K562 (cell line): ENCODE data around the gene GNB2. TPM values are rescaled to one million over a fixed set of nuclear protein-coding genes. Genes with fewer than 3 reads are reported as not detected.

ENCODE experiments used
- CHAMP1 ChIP-seq: fragments of 450-650 bp; IDR thresholded peaks from 2 replicates; pipeline ENCODE4 v1.6.1; 2016; ENCODE audit warnings: mild to moderate bottlenecking
- IRF1 ChIP-seq: sonication (generic); formaldehyde crosslinking; IDR thresholded peaks from 2 replicates; pipeline ENCODE4 v1.8.0; 2022; ENCODE audit warnings: missing genetic modification reagents, mild to moderate bottlenecking, borderline replicate concordance
- MTA3 ChIP-seq: fragments of 450-650 bp; formaldehyde crosslinking; IDR thresholded peaks from 2 replicates; pipeline ENCODE4 v1.6.1; 2017; ENCODE audit warnings: mild to moderate bottlenecking, borderline replicate concordance
- NCOA2 ChIP-seq, 2 experiments: fragments of 450-650 bp; IDR thresholded peaks; 2 replicates each; pipeline ENCODE4 v1.6.1; 2018; ENCODE audit warnings: mild to moderate bottlenecking in 2 of 2, moderate library complexity in 1 of 2; ENCODE audit not compliant: partially characterized antibody in 2 of 2
- PHF8 ChIP-seq: fragments of 200-600 bp; sonication (generic); IDR thresholded peaks from 2 replicates; pipeline ENCODE4 v1.6.1; 2012; ENCODE audit warnings: mixed run types, mild to moderate bottlenecking, inconsistent platforms, low read length, moderate library complexity, borderline replicate concordance
- PKNOX1 ChIP-seq: fragments of 450-650 bp; IDR thresholded peaks from 2 replicates; pipeline ENCODE4 v1.6.1; 2016
- TAF15 ChIP-seq: fragments of 200-400 bp; formaldehyde crosslinking; IDR thresholded peaks from 2 replicates; pipeline ENCODE4 v1.6.1; 2017; ENCODE audit warnings: mild to moderate bottlenecking, low read depth, low read length, moderate library complexity
- ZNF324 ChIP-seq: fragments of 250-450 bp; sonication (Bioruptor Pico); IDR thresholded peaks from 2 replicates; pipeline ENCODE4 v1.4.0; 2020; ENCODE audit warnings: mild to moderate bottlenecking
- ZNF551 ChIP-seq: fragments of 250-450 bp; sonication (Bioruptor Pico); IDR thresholded peaks from 2 replicates; pipeline ENCODE4 v1.5.0; 2021; ENCODE audit warnings: mild to moderate bottlenecking, moderate library complexity
- ZNF699 ChIP-seq: fragments of 250-450 bp; sonication (Bioruptor Pico); IDR thresholded peaks from 2 replicates; pipeline ENCODE4 v1.8.0; 2021; ENCODE audit warnings: mild to moderate bottlenecking, moderate library complexity; ENCODE audit not compliant: insufficient replicate concordance
- polyA plus RNA-seq, 8 experiments: library from polyadenylated mRNA; depleted of rRNA in 4 of 8; stranded (reverse) in 5 of 8; unstranded in 3 of 8; fragments of >200 nt; fragmentation: Nextera tagmentation in 2 of 8; fragmentation: Illumina TruSeq in 1 of 8; extraction: Ambion mirVana in 2 of 8; extraction: Trizol in 1 of 8; gene quantifications; 2 replicates each; pipeline versions ENCODE4 v1.2.1 to v1.2.3, GENCODE V29; 2011 to 2014; ENCODE audit warnings: inconsistent platforms in 1 of 8, missing spikeins in 1 of 8
- total RNA-seq, 7 experiments: library from RNA; depleted of rRNA in 6 of 7; stranded (reverse); fragments of >200 nt in 6 of 7; fragmentation: Illumina TruSeq in 2 of 7; extraction: Trizol in 2 of 7; gene quantifications; 2 replicates each; pipeline versions ENCODE4 v1.2.1 to v1.2.3, GENCODE V29; 2011 to 2021; ENCODE audit warnings: low replicate concordance in 1 of 7
- TF ChIP-seq, protein P1 (sequence below): fragments of 250-450 bp; sonication (Bioruptor Pico); IDR thresholded peaks from 2 replicates; pipeline ENCODE4 v1.8.0; 2021; ENCODE audit warnings: moderate library complexity, mild to moderate bottlenecking, inconsistent platforms
- TF ChIP-seq, protein P2 (sequence below): fragments of 450-650 bp; IDR thresholded peaks from 2 replicates; pipeline ENCODE4 v1.7.0; 2016; ENCODE audit warnings: borderline replicate concordance
- TF ChIP-seq, protein P3 (sequence below): fragments of 250-450 bp; sonication (Bioruptor Pico); IDR thresholded peaks from 2 replicates; pipeline ENCODE4 v1.4.0; 2020; ENCODE audit warnings: borderline replicate concordance
- TF ChIP-seq, protein P4 (sequence below): fragments of 450-650 bp; IDR thresholded peaks from 2 replicates; pipeline ENCODE4 v1.6.1; 2017; ENCODE audit warnings: mild to moderate bottlenecking, moderate library complexity

Gene GNB2
- total and polyA plus RNA-seq, 9 of the 15 experiments (the other 6 are each of a cell fraction or from before 2014, with no cell fraction given) = 0.65 to 320 (median 104) TPM

- TF ChIP-seq, protein P1, sequence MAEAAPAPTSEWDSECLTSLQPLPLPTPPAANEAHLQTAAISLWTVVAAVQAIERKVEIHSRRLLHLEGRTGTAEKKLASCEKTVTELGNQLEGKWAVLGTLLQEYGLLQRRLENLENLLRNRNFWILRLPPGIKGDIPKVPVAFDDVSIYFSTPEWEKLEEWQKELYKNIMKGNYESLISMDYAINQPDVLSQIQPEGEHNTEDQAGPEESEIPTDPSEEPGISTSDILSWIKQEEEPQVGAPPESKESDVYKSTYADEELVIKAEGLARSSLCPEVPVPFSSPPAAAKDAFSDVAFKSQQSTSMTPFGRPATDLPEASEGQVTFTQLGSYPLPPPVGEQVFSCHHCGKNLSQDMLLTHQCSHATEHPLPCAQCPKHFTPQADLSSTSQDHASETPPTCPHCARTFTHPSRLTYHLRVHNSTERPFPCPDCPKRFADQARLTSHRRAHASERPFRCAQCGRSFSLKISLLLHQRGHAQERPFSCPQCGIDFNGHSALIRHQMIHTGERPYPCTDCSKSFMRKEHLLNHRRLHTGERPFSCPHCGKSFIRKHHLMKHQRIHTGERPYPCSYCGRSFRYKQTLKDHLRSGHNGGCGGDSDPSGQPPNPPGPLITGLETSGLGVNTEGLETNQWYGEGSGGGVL (CRISPR knock-in tag) = no peak
- TF ChIP-seq PKNOX1 (peak; percentile 51; the same call in 1 of the 2 replicates), IRF1 (CRISPR knock-in tag) (no peak), PHF8 (peak; percentile 13; the same call in 1 of the 2 replicates), MTA3 (peak; percentile 91), ZNF324 (no peak), TAF15 (no peak), NCOA2 (IDR thresholded peaks at IDR 0.05; ENCODE audit: partially characterized antibody in 2 of 2) (no peak), ZNF551 (no peak), CHAMP1 (no peak), ZNF699 (CRISPR knock-in tag) (no peak)
- TF ChIP-seq, protein P2, sequence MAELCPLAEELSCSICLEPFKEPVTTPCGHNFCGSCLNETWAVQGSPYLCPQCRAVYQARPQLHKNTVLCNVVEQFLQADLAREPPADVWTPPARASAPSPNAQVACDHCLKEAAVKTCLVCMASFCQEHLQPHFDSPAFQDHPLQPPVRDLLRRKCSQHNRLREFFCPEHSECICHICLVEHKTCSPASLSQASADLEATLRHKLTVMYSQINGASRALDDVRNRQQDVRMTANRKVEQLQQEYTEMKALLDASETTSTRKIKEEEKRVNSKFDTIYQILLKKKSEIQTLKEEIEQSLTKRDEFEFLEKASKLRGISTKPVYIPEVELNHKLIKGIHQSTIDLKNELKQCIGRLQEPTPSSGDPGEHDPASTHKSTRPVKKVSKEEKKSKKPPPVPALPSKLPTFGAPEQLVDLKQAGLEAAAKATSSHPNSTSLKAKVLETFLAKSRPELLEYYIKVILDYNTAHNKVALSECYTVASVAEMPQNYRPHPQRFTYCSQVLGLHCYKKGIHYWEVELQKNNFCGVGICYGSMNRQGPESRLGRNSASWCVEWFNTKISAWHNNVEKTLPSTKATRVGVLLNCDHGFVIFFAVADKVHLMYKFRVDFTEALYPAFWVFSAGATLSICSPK = no peak
- TF ChIP-seq, protein P3, sequence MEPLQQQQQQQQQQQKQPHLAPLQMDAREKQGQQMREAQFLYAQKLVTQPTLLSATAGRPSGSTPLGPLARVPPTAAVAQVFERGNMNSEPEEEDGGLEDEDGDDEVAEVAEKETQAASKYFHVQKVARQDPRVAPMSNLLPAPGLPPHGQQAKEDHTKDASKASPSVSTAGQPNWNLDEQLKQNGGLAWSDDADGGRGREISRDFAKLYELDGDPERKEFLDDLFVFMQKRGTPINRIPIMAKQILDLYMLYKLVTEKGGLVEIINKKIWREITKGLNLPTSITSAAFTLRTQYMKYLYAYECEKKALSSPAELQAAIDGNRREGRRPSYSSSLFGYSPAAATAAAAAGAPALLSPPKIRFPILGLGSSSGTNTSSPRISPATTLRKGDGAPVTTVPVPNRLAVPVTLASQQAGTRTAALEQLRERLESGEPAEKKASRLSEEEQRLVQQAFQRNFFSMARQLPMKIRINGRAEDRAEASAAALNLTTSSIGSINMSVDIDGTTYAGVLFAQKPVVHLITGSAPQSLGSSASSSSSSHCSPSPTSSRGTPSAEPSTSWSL (CRISPR knock-in tag) = peak; percentile 34; the same call in 1 of the 2 replicates
- TF ChIP-seq, protein P4, sequence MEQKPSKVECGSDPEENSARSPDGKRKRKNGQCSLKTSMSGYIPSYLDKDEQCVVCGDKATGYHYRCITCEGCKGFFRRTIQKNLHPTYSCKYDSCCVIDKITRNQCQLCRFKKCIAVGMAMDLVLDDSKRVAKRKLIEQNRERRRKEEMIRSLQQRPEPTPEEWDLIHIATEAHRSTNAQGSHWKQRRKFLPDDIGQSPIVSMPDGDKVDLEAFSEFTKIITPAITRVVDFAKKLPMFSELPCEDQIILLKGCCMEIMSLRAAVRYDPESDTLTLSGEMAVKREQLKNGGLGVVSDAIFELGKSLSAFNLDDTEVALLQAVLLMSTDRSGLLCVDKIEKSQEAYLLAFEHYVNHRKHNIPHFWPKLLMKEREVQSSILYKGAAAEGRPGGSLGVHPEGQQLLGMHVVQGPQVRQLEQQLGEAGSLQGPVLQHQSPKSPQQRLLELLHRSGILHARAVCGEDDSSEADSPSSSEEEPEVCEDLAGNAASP = no peak
These were observed at the start of gene GNB2 (continued) for GRCh38 chr7:100673302-100673941.
